HepG2 (cell line): ENCODE data around the gene TFPI. TPM values are rescaled to one million over a fixed set of nuclear protein-coding genes. Genes with fewer than 3 reads are reported as not detected.

Source experiments
- FOXA3 ChIP-seq: IDR thresholded peaks from 2 replicates; pipeline ENCODE4 v1.6.1; 2016; ENCODE audit warnings: missing genetic modification reagents, missing compliant biosample characterization
- JUNB ChIP-seq: sonication (generic); formaldehyde crosslinking; IDR thresholded peaks from 2 replicates; pipeline ENCODE4 v1.8.0; 2022; ENCODE audit warnings: missing genetic modification reagents, mild to moderate bottlenecking, borderline replicate concordance
- MTA3 ChIP-seq: sonication (generic); formaldehyde crosslinking; IDR thresholded peaks from 2 replicates; pipeline ENCODE4 v1.4.0; 2020; ENCODE audit warnings: missing genetic modification reagents
- PITX1 ChIP-seq: sonication (generic); formaldehyde crosslinking; IDR thresholded peaks from 2 replicates; pipeline ENCODE4 v1.5.1; 2020; ENCODE audit warnings: mild to moderate bottlenecking, missing genetic modification reagents
- PTBP1 ChIP-seq: fragments of 200-400 bp; formaldehyde crosslinking; IDR thresholded peaks from 2 replicates; pipeline ENCODE4 v1.6.1; 2018; ENCODE audit warnings: low read length, low read depth; ENCODE audit not compliant: poor library complexity, severe bottlenecking
- SMARCE1 ChIP-seq: fragments of 450-650 bp; IDR thresholded peaks from 2 replicates; pipeline ENCODE4 v1.6.1; 2017; ENCODE audit warnings: borderline replicate concordance
- STAG1 ChIP-seq: sonication (generic); formaldehyde crosslinking; IDR thresholded peaks from 2 replicates; pipeline ENCODE4 v1.4.0; 2020; ENCODE audit warnings: missing genetic modification reagents
- ZEB1 ChIP-seq: IDR thresholded peaks from 2 replicates; pipeline ENCODE4 v1.6.1; 2012; ENCODE audit warnings: mild to moderate bottlenecking, low read depth, inconsistent platforms; ENCODE audit not compliant: insufficient replicate concordance
- ZMYM4 ChIP-seq: sonication (generic); formaldehyde crosslinking; IDR thresholded peaks from 2 replicates; pipeline ENCODE4 v1.8.1; 2023; ENCODE audit warnings: mild to moderate bottlenecking, missing genetic modification reagents
- ZNF564 ChIP-seq: sonication (generic); formaldehyde crosslinking; IDR thresholded peaks from 2 replicates; pipeline ENCODE4 v1.8.1; 2023; ENCODE audit warnings: mild to moderate bottlenecking, missing genetic modification reagents
- ZNF605 ChIP-seq: sonication (generic); formaldehyde crosslinking; IDR thresholded peaks from 2 replicates; pipeline ENCODE4 v1.8.0; 2022; ENCODE audit warnings: mild to moderate bottlenecking, missing genetic modification reagents
- ZNF720 ChIP-seq: sonication (generic); formaldehyde crosslinking; IDR thresholded peaks from 2 replicates; pipeline ENCODE4 v1.4.0; 2020; ENCODE audit warnings: missing genetic modification reagents
- polyA plus RNA-seq, 8 experiments: library from polyadenylated mRNA; depleted of rRNA in 3 of 8; stranded (reverse) in 7 of 8; unstranded in 1 of 8; fragments of >200 nt; fragmentation: Illumina TruSeq in 4 of 8; extraction: Trizol in 4 of 8; gene quantifications; 2 replicates each; pipeline versions ENCODE4 v1.2.1 to v1.2.3, GENCODE V29; 2011 to 2016; ENCODE audit warnings: low read depth in 4 of 8, missing spikeins in 1 of 8, mixed read lengths in 1 of 8; ENCODE audit not compliant: insufficient read depth in 1 of 8
- total RNA-seq, 5 experiments: library from RNA; depleted of rRNA; stranded (reverse); fragments of >200 nt; fragmentation: Illumina TruSeq; extraction: Trizol; gene quantifications; 2 replicates each; pipeline ENCODE4 v1.2.3, GENCODE V29; 2016; ENCODE audit warnings: low read depth in 1 of 5
- TF ChIP-seq, protein P1 (sequence below): sonication (generic); formaldehyde crosslinking; IDR thresholded peaks from 2 replicates; pipeline ENCODE4 v1.5.0; 2020; ENCODE audit warnings: mild to moderate bottlenecking, missing genetic modification reagents
- TF ChIP-seq, protein P2 (sequence below): sonication (generic); formaldehyde crosslinking; IDR thresholded peaks from 2 replicates; pipeline ENCODE4 v1.4.0; 2020; ENCODE audit warnings: low read depth, mild to moderate bottlenecking, missing genetic modification reagents
- TF ChIP-seq, protein P3 (sequence below): sonication (generic); formaldehyde crosslinking; IDR thresholded peaks from 2 replicates; pipeline ENCODE4 v1.5.0; 2020; ENCODE audit warnings: missing genetic modification reagents
- TF ChIP-seq, protein P4 (sequence below): sonication (generic); formaldehyde crosslinking; IDR thresholded peaks from 2 replicates; pipeline ENCODE4 v1.8.0; 2023; ENCODE audit warnings: mild to moderate bottlenecking, missing genetic modification reagents
- TF ChIP-seq, protein P5 (sequence below): sonication (generic); formaldehyde crosslinking; IDR thresholded peaks from 2 replicates; pipeline ENCODE4 v1.9.0; 2021; ENCODE audit warnings: mild to moderate bottlenecking, missing genetic modification reagents
- TF ChIP-seq, protein P6 (sequence below): sonication (generic); formaldehyde crosslinking; conservative IDR thresholded peaks from 2 replicates; pipeline ENCODE4 v1.4.0; 2020; ENCODE audit warnings: missing genetic modification reagents

Gene TFPI
- total and polyA plus RNA-seq, 2 of the 13 experiments (the other 11 are each of a cell fraction or from before 2014, with no cell fraction given) = 301 to 436 TPM

DNA sequence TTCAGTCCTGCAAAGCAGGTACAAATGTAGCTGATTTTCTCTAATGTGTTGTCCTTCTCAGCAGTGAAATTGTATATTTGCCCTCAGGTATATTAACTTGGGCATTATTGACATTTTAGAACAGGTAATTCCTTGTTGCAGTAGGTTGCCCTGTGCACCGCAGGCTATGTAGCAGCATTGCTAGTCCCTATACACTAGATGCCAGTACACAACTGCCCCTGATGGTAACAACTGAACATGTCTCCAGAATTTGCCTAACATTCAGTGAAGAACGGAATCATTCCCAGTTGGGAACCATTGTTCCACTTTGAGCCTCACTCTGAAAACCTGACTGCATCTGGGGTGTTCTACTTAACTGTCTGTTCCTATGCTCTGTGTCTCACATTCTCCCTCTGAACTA lies 23.1 kb upstream of the TFPI start (continued):
- TF ChIP-seq, protein P1, sequence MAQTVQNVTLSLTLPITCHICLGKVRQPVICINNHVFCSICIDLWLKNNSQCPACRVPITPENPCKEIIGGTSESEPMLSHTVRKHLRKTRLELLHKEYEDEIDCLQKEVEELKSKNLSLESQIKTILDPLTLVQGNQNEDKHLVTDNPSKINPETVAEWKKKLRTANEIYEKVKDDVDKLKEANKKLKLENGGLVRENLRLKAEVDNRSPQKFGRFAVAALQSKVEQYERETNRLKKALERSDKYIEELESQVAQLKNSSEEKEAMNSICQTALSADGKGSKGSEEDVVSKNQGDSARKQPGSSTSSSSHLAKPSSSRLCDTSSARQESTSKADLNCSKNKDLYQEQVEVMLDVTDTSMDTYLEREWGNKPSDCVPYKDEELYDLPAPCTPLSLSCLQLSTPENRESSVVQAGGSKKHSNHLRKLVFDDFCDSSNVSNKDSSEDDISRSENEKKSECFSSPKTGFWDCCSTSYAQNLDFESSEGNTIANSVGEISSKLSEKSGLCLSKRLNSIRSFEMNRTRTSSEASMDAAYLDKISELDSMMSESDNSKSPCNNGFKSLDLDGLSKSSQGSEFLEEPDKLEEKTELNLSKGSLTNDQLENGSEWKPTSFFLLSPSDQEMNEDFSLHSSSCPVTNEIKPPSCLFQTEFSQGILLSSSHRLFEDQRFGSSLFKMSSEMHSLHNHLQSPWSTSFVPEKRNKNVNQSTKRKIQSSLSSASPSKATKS = no peak
- no peak for TF ChIP-seq MTA3
- TF ChIP-seq JUNB = no peak
- TF ChIP-seq SMARCE1 = no peak
- TF ChIP-seq, protein P2, sequence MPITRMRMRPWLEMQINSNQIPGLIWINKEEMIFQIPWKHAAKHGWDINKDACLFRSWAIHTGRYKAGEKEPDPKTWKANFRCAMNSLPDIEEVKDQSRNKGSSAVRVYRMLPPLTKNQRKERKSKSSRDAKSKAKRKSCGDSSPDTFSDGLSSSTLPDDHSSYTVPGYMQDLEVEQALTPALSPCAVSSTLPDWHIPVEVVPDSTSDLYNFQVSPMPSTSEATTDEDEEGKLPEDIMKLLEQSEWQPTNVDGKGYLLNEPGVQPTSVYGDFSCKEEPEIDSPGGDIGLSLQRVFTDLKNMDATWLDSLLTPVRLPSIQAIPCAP (CRISPR knock-in tag) = no peak
- TF ChIP-seq PTBP1 = no peak
- TF ChIP-seq FOXA3 (CRISPR knock-in tag) = 0 out of 2 replicates have a peak, but pooled peaks have one; percentile 8
- TF ChIP-seq ZMYM4 = peak; percentile 68
- no peak for TF ChIP-seq ZEB1
- 0 out of 2 replicates have a peak, but pooled peaks have one; percentile 27 for TF ChIP-seq PITX1 (CRISPR knock-in tag)
- TF ChIP-seq ZNF564 (CRISPR knock-in tag) = no peak
- TF ChIP-seq, protein P3, sequence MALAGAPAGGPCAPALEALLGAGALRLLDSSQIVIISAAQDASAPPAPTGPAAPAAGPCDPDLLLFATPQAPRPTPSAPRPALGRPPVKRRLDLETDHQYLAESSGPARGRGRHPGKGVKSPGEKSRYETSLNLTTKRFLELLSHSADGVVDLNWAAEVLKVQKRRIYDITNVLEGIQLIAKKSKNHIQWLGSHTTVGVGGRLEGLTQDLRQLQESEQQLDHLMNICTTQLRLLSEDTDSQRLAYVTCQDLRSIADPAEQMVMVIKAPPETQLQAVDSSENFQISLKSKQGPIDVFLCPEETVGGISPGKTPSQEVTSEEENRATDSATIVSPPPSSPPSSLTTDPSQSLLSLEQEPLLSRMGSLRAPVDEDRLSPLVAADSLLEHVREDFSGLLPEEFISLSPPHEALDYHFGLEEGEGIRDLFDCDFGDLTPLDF (CRISPR knock-in tag) = no peak
- peak; percentile 72 for TF ChIP-seq STAG1 (CRISPR knock-in tag)
- TF ChIP-seq, protein P4, sequence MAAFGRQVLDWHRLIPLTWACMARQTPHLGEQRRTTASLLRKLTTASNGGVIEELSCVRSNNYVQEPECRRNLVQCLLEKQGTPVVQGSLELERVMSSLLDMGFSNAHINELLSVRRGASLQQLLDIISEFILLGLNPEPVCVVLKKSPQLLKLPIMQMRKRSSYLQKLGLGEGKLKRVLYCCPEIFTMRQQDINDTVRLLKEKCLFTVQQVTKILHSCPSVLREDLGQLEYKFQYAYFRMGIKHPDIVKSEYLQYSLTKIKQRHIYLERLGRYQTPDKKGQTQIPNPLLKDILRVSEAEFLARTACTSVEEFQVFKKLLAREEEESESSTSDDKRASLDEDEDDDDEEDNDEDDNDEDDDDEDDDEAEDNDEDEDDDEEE (CRISPR knock-in tag) = no peak
- peak; percentile 41; the same call in 1 of the 2 replicates for TF ChIP-seq ZNF605
- TF ChIP-seq, protein P5, sequence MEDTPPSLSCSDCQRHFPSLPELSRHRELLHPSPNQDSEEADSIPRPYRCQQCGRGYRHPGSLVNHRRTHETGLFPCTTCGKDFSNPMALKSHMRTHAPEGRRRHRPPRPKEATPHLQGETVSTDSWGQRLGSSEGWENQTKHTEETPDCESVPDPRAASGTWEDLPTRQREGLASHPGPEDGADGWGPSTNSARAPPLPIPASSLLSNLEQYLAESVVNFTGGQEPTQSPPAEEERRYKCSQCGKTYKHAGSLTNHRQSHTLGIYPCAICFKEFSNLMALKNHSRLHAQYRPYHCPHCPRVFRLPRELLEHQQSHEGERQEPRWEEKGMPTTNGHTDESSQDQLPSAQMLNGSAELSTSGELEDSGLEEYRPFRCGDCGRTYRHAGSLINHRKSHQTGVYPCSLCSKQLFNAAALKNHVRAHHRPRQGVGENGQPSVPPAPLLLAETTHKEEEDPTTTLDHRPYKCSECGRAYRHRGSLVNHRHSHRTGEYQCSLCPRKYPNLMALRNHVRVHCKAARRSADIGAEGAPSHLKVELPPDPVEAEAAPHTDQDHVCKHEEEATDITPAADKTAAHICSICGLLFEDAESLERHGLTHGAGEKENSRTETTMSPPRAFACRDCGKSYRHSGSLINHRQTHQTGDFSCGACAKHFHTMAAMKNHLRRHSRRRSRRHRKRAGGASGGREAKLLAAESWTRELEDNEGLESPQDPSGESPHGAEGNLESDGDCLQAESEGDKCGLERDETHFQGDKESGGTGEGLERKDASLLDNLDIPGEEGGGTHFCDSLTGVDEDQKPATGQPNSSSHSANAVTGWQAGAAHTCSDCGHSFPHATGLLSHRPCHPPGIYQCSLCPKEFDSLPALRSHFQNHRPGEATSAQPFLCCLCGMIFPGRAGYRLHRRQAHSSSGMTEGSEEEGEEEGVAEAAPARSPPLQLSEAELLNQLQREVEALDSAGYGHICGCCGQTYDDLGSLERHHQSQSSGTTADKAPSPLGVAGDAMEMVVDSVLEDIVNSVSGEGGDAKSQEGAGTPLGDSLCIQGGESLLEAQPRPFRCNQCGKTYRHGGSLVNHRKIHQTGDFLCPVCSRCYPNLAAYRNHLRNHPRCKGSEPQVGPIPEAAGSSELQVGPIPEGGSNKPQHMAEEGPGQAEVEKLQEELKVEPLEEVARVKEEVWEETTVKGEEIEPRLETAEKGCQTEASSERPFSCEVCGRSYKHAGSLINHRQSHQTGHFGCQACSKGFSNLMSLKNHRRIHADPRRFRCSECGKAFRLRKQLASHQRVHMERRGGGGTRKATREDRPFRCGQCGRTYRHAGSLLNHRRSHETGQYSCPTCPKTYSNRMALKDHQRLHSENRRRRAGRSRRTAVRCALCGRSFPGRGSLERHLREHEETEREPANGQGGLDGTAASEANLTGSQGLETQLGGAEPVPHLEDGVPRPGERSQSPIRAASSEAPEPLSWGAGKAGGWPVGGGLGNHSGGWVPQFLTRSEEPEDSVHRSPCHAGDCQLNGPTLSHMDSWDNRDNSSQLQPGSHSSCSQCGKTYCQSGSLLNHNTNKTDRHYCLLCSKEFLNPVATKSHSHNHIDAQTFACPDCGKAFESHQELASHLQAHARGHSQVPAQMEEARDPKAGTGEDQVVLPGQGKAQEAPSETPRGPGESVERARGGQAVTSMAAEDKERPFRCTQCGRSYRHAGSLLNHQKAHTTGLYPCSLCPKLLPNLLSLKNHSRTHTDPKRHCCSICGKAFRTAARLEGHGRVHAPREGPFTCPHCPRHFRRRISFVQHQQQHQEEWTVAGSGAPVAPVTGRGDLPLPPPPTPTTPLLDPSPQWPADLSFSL (CRISPR knock-in tag) = peak; percentile 27; the same call in 1 of the 2 replicates
- TF ChIP-seq, protein P6, sequence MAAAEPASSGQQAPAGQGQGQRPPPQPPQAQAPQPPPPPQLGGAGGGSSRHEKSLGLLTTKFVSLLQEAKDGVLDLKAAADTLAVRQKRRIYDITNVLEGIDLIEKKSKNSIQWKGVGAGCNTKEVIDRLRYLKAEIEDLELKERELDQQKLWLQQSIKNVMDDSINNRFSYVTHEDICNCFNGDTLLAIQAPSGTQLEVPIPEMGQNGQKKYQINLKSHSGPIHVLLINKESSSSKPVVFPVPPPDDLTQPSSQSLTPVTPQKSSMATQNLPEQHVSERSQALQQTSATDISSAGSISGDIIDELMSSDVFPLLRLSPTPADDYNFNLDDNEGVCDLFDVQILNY (CRISPR knock-in tag) = no peak
- TF ChIP-seq ZNF720 = no peak
